HG02678 (cell line): ENCODE data around the gene ZBED4.

Source experiments
- ATAC-seq: cut with Tn5 transposase; IDR thresholded peaks from one replicate; pipeline ENCODE4 v1.9.1; 2021; ENCODE audit warnings: mild to moderate bottlenecking, moderate library complexity; ENCODE audit not compliant: unreplicated experiment

Gene ZBED4

DNA sequence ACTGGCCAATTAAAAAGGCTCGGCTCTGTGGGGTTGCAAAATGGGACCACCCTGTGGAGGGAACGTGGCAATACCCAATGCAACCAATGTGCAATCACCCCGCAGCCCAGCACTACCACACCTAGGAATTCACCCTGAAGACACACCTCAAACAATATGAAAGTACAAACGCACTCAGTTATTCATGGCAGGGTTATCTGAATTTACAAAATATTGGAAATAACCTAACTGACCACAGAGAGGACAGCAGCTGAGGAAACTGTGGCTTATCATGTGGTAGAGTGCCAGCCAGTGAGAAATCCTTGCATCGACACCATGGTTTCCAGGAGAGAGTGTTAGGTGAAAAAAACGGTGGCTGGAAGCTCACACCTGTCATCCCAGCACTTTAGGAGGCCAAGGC lies 45.9 kb downstream of the ZBED4 start:
- ATAC-seq: no peak

DNA sequence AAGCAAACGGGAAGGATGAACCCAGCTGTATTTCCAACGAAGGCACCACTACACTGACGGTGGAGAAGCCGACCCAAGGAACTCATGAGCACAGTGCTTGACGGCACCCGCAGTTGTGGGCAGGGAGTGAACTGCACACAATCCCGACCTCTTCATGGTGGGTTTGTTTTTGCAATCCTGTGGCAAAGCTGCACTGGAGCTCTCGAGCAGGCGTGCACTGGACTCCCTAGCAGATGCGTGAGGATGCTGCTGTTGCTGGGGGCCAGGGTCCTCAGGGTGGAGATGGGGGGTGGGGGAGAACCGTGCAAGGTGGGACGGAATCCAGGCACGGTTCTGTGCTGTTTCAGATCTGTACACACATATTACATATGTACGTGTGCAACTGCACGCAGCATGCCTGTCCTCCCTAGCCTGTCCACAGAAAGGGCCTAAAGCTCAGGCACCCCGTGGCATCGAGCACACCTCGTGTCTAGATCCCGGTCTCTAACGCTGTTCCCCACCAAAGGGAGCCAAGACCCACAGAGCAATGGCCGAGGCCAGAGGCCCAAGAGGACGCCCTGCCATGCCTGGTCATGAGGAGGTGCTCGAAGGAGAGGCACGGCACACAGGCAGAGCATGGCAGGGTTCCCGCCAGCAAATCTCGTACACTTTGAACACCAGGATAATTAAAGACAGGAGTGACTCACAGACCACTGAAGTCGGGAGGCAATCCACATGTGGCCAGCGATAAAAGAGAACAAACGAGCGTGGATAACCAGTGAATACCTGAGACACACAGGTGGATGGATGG lies 47.0 kb downstream of the ZBED4 start:
- no peak for ATAC-seq

DNA sequence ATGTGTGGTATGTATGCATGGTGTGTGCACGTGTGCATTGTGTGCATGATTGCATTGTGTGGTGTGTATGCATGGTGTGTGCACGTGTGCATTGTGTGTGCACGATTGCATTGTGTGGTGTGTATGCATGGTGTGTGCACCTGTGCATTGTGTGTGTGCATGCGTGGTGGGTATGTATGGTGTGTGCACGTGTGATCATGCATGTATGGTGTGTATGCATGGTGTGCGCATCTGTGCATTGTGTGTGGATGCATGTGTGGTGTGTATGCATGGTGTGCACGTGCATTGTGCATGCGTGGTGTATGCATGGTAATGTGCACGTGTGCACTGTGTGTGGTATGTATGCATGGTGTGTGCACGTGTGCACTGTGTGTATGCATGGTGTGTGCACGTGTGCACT lies 47.8 kb downstream of the ZBED4 start:
- no peak for ATAC-seq

DNA sequence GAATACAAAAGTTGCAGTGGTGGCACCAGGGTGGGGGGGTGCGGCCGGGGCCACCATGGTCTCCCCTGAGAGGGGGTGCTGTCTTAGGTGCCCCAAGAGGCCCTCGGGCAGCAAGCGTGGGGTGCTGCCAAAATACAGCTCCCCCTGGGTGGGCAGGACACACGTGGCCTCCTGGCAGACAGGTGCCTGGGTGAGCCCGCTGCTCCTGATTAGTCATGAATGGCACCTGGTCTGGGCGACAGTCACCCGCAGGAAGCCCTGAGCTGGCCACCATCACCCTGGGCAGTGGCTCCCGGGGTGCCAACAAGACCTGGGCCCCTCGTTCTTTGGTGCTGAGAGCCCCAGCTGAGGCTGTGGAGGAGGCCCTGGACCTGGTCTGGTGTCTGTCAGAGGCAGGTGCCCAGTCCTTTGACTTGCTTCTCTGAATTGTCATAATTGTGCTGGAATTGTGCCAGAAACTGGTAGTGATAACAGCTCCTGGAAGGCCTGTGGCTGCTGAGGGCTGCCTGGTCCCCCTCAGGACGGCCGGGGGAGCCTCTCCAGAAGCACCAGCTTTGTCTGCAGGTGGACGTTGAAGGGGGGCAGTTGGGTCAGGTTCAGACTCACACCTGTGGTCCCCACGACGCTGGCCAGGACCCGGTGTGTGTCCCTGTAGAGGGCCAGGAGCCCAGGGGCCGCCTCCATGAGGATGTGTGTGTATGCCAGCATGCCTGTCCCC lies 49.8 kb downstream of the ZBED4 start:
- ATAC-seq: no peak

DNA sequence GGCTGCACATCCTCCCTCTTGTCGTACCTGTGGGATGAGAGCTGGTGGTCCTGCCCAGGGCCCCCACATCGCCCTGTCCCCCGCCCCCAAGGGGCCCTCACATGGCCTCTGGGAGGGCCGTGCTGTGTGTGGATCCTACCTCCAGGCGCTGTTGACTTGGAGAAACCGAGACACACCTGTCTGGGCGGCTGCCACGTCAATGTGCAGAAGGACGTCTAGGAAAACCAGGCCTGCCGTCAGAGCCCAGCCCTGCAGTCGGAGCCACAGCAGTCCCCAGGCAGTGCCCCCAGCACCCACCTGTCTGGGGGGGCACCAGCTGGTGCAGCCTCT lies 50.4 kb downstream of the ZBED4 start:
- ATAC-seq: no peak

DNA sequence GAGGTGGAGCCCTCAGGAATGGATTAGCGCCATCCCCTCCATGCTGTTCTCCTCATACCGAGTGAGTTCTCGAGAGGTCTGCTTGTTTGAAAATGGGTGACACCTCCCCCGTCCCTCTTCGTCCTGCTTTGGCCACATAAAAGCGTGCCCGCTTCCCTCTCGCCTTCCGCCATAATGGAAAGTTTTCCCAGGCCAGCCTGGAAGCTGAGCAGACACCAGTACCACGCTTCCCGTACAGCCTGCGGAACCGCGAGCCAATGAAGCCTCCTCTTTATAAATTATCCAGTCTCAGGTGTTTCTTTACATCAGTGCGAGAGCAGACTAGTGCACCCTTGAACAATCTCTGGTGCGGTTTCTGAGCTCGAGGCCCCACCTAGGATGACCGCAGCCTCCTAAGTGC lies 51.8 kb downstream of the ZBED4 start:
- ATAC-seq: no peak

DNA sequence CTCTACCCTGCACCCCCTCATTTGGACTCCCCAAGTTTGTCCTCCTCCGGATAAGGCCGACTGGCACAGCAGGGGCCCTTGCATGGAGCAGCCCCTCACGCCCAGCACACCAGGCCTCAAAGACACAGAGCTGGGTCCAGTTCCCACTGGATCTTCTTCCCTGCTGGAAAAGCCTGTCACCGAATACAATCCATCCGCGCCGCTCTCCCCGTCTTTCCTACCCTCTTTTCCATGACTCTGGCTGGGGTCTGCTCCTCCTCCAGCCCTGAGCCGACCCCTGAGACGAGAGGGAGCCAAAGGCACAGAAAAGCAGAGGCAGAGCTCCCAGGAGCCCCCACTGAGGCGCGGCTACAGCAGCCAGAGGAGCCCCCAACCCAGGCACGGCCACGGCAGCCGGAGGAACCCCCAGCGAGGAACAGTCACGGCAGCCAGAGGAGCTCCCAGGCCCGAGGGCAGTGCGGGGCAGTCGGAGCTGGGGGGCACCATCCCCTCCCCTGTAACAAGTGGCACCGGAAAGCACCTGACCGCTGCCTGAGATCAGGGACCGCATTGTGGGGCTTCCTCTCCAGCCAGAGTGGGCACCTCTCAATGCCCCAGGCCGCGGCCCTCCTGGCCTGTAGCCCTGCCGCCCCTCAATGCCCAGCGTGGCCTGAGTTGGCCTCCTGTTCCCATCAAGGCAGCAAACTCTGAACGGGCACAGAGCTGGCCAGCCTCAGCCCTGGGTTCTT lies 52.6 kb downstream of the ZBED4 start:
- no peak for ATAC-seq

DNA sequence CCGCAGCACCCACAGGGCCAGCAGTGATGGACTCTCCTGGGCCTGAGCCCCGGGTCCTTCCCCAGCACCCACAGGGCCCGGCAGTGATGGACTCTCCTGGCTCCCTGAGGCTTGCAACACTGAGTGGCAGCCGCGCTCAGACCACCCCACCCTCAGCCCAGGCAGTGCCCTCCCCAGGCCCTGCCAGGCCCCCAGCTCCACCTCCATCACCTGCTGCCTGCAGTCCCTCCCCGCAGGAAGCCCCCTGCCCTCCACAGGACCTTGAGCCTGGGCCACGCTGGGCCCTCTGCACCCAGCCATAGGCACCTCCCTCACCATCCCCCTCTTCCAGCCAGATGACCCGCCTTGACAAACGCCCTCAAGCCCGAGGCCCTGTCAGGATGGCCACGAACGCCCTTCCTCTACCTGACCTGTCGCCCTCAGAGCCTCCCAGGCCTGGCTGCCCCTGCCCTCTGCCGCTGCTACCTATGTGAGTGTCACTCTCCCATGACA lies 53.2 kb downstream of the ZBED4 start:
- no peak for ATAC-seq

DNA sequence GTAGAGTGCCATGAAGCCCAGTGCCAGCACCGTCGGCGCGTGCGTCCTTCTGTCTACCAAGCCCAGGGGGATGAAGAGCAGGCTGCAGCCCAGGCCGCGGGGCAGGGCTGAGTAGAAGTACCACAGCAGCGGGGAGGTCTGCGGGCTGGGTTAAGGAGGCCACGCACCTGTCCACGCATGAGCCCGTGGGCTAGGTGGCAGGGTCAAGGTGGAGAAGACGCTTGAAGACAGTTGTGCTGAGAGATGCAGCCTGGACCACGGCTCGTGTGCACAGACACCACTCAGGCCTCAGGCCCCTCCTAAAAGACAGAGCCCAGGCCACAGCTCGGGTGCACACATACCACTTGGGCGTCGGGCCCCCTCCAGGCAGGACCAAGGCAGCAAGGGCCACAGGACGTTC lies 54.2 kb downstream of the ZBED4 start:
- ATAC-seq: no peak

DNA sequence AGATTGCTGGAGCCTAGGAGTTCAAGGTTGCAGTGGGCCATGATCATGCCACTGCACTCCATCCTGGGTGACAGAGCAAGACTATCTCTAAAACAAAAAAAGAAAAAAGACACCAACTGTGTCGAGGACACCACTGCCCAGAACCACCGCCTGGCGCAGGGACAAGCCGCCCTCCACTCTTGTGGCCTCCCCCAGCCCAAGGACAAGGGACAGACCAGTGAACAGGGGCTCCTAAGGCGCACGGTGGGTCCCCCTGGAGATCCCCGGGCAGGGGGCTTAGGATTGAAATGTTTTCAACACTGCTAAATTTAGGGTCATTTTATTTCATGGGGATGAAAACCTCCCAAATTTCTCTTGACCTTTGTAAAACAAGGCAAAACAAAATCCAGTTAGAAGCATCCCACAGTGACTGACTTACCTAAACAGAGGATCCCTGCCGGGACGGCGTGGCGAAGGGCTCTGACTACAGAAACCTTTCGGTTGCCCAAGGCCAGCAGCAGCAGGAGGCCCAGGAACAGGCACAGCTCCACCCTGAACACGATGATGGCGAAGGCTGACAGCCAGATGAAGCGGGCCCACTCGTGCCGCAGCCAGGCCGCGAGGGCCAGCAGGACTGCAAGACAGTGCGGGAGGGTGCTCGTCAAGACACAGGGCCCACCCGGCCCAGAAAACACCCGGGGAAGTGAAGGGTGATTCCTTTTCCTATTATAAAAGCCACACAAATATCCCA lies 56.0 kb downstream of the ZBED4 start:
- ATAC-seq: no peak

DNA sequence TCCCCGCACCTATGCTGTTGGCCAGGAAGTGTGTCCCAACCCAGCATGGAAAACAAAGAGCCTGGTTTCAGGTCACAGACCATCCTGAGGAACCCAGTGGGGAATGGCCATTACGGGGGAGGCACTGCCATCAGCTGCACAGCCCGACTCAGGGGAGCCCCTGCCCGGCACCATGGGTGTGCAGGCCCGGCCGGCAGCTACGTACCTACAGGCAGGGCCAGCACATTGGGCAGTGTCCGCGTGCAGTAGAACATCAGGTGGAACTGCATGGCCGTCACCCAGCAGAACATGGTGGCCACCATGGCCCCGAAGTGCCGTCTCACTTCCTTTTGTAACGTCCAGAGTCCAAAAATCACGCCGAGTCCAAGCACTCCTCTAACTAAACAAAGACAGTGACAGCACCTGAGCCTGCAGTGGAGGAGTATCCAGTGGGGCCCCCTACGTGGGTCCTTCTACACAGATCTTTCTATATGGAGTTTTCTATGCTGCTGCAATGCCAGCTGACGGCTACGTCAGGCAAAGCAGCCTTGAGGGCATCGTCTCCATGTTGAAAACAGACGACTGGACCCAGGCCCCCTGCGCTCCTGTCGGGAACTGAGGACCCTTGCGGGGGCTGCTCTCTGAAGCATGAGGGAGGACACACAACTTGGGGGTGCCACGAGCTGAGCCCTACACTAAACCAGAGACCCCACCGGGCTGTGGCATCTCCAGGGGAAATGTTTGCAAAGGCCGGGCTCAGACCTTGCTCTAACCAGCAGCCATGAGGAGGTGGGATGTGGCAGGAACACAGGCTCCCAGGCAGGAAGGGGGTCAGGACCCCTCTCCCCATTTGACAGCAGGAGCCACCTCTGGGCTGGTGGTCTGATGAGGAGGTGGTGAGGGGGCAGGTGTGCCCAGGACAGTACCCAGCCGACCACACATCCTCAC lies 56.8 kb downstream of the ZBED4 start:
- no peak for ATAC-seq

DNA sequence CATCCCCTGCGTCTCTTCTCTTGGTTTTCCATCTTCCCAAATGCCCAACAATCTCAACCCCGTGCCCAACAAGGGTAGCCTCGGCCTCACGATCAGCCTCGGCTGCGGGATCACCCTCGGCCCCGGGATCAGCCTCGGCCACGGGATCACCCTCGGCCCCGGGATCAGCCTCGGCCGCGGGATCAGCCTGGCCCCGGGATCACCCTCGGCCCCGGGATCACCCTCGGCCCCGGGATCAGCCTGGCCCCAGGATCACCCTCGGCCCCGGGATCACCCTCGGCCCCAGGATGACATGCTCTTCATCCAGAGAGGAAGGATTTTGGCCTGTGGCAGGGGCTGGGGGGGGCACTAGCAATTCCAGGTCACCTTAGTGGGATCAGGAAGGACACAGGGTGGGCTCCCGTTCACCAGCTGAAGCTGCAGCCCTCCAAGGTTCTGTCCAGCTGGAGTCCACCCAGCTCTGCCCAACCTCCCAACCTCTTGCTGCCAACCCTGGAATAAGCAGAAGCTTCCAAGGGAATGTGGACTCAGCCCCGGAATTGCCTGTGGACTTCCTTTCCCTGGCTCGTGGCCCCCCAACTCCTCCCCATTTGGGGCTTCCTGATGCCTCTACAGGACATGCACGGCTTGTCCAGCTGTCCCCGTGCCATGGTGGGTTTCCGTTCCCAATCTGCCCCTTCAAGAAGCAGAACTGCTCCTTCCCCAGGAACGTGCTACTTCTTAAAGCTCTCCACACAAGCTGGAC lies 58.4 kb downstream of the ZBED4 start:
- ATAC-seq: no peak

DNA sequence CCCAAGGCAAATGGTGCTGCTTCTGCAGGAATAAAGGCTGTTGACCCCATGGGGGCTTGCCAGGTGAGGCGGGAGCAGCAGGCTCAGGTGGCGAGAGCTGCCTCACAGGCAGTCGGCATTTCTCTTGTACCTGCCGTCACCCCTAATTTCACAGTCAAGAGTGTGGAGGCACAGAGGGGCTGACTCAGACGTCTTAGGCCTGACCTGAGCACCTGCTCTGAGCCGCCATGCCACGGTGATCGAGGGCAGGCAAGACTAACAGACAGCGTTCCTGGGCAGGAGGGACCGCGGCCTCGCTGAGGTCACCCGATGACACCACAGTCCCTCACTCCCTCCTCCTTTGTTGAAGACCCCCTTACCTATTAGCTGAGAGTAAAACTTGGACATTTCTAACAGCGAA lies 59.4 kb downstream of the ZBED4 start:
- no peak for ATAC-seq

DNA sequence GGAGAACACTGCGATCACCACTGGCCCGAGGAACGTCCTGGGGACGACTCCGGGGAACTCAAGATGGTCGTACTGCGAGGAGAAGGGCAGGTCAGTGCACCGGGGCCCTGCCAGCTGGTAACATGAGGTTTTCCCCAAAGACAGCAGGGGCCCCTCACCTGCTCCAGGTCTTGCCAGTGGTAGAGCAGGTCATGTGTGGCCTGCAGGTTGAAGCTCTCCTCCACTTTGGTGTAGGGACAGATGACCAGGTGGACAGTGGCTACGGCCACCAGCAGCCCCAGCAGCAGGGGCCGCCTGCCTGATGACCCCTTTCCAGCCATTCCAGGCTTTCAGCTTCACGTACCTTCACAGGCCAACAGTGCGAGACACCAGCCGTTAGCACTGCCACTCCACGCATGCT lies 59.8 kb downstream of the ZBED4 start:
- no peak for ATAC-seq

DNA sequence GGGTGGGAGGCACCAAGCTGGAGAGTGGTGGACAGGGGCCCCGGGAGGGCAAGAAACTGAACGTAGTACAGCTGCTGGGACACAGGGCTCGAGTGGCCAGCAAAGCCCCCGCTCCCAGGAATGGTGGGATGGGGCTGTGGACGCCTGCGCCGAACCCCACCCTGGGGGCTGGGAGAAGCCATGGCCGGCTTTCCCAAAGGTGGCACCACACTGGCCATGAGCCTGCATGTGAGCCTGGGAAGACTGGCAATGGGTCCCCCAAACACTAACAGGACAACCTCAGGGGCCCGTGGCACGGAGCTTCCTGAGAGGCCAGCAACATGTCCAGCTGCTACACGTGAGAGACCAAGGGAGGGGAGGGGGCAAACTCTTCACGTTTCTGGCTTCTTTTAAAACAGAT lies 60.6 kb downstream of the ZBED4 start:
- ATAC-seq: no peak

DNA sequence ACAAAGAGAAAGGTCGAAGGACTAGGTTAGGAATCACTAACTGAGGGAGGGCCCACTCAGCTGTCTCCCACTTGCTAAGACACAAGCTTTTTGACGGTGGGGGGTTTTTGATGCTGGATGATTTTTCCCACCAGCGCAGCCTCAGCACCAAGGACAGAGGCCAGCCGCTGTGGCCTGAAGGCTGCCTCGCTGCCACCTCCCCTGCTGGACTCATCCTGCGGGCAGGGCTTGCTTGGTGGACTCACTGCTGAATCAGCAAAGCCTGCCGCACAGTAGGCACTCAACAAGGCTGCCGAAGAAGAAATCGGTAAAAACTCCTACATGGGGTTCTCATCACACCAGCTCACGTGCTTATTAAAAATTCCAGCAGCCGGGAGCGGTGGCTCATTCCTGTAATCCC lies 62.0 kb downstream of the ZBED4 start:
- ATAC-seq: no peak

DNA sequence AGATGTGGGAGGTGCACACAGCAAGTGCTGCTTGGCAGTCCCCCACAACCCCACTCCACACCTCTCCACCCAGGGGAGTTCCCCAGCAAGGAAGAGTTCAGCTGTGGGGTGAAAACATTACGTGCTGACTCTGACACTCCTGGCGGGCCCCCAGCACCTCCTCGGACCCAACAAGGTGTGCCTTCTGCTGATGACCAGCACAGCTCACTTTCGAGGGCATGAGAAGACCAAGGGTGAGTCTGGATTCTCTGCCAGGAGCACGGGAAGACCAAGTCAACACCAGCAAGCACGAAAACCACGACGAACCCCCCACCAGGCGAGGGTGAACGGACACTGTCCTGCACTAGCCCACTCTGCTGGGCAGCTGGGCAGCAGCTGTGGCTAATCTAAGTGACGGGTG lies 63.2 kb downstream of the ZBED4 start:
- ATAC-seq: no peak

DNA sequence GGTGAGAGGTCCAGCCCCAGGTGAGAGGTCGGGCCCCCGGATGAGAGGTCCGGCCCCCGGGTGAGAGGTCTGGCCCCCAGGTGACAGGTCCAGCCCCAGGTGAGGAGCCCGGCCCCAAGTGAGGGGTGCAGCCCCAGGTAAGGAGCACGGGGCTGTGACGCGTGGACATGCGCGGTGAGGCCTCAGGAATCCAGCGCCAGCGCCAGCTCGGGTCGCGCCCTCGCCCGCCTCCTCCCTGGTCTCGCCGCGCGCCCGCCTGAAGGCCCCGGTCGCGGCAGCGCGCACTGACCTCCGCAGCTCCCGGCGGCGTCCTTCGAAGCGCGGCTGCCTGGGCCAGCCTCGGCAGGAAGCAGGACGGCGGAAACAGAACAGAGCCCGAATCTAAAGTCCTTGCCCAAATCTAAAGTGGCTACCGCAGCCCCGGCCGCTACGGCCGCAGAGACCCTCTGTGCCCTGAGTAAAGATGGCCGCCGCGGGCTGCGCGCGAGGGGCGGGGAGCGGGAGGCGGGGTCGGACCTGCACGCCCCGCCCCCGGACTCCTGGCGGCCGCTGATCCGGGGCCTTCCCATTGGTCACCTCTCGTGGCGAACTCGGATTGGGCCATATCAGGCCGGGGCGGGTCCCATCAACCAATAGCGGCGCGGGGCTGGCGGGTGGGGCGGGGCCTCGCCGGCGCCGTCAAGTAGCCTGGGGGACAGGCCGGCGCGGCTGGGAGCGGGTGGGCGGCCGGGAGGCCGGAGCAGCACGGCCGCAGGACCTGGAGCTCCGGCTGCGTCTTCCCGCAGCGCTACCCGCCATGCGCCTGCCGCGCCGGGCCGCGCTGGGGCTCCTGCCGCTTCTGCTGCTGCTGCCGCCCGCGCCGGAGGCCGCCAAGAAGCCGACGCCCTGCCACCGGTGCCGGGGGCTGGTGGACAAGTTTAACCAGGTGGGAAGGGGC lies 64.6 kb downstream of the ZBED4 start, which contains the start of the genes ALG12 and CRELD2:
Gene ALG12 (minus strand): TSS at position 465 of the 937 bp plus-strand sequence. CDS start 4,673 bp downstream, outside the sequence.
Gene CRELD2 (plus strand): TSS at position 661 of the 937 bp plus-strand sequence. CDS start 136 bp downstream, at position 797.
- ATAC-seq: peak; percentile 92
